Nephron (organoid): ENCODE measurements around the gene LY86.
A peak's percentile ranks its signal among the peaks of the same experiment; 100 is the strongest.

Experiments used
- H3K27ac Mint-ChIP-seq, 3 experiments: 2 replicates each; pipeline ENCODE4 v1.8.0; 2020; ENCODE audit warnings: mixed read lengths in 3 of 3, mild to moderate bottlenecking in 2 of 3, moderate library complexity in 1 of 3
- H3K27me3 Mint-ChIP-seq: 2 replicates; pipeline ENCODE4 v1.8.0; 2021; ENCODE audit warnings: low read depth, mild to moderate bottlenecking, moderate library complexity, mixed read lengths
- H3K36me3 Mint-ChIP-seq: 2 replicates; pipeline ENCODE4 v1.8.0; 2020; ENCODE audit warnings: low read depth, mixed read lengths
- H3K4me1 Mint-ChIP-seq: 2 replicates; pipeline ENCODE4 v1.8.0; 2020; ENCODE audit warnings: mixed read lengths
- H3K4me3 Mint-ChIP-seq, 3 experiments: 2 replicates each; pipeline ENCODE4 v1.8.0; 2020; ENCODE audit warnings: mild to moderate bottlenecking in 3 of 3, mixed read lengths in 3 of 3, moderate library complexity in 2 of 3
- H3K9me3 Mint-ChIP-seq: 2 replicates; pipeline ENCODE4 v1.8.0; 2020; ENCODE audit warnings: mixed read lengths
- CTCF ChIP-seq, 3 experiments: fragments of 200-600 bp; sonication (generic); IDR thresholded peaks; one replicate each; pipeline ENCODE4 v1.5.0; 2021; ENCODE audit warnings: antibody characterized with exemption in 3 of 3; ENCODE audit not compliant: unreplicated experiment in 3 of 3

The LY86 gene

GRCh38 chr6:6696867-6697531 is 108.5 kb downstream of the LY86 start:
- TF ChIP-seq CTCF (IDR thresholded peaks at IDR 0.05; ENCODE audit: unreplicated experiment in 3 of 3): peak; percentile 81 to 86 (median 84)
- H3K4me3 Mint-ChIP-seq: no peak overlapping the region
- H3K36me3 Mint-ChIP-seq: no peaks in the 10 kb centered on the region
- peaks cover 69% of the 10 kb centered on the region for H3K4me1 Mint-ChIP-seq
- peaks cover 27% of the 10 kb centered on the region for H3K27me3 Mint-ChIP-seq
- H3K9me3 Mint-ChIP-seq: peaks cover 6% of the 10 kb centered on the region
- H3K27ac Mint-ChIP-seq: peak overlapping the region; percentile 26 to 86 (median 63)

GRCh38 chr6:6697620-6698019 is 109.1 kb downstream of the LY86 start:
- TF ChIP-seq CTCF (IDR thresholded peaks at IDR 0.05; ENCODE audit: unreplicated experiment in 3 of 3): no peak
- H3K4me1 Mint-ChIP-seq: peaks cover 70% of the 10 kb centered on the region
- H3K36me3 Mint-ChIP-seq: no peaks in the 10 kb centered on the region

GRCh38 chr6:6699741-6700367 is 111.3 kb downstream of the LY86 start:
- no peak for TF ChIP-seq CTCF (IDR thresholded peaks at IDR 0.05; ENCODE audit: unreplicated experiment in 3 of 3)
- H3K27ac Mint-ChIP-seq: peak overlapping the region; percentile 73 to 86 (median 79)
- peaks cover 75% of the 10 kb centered on the region for H3K4me1 Mint-ChIP-seq
- H3K27me3 Mint-ChIP-seq: peaks cover 33% of the 10 kb centered on the region
- peak overlapping the region in 1 of 3 experiments; percentile 41 for H3K4me3 Mint-ChIP-seq
- H3K9me3 Mint-ChIP-seq: no peaks in the 10 kb centered on the region
- H3K36me3 Mint-ChIP-seq: no peaks in the 10 kb centered on the region

More at GRCh38 chr6:6697620-6698019, 109.1 kb downstream of the LY86 start:
- Mint-ChIP-seq H3K27me3 (peaks cover 27% of the 10 kb centered on the region), H3K4me3 (no peak overlapping the region), H3K9me3 (peaks cover 2% of the 10 kb centered on the region), H3K27ac (peak overlapping the region; percentile 26 to 86 (median 63))

GRCh38 chr6:6700407-6701270 is 112.1 kb downstream of the LY86 start:
- Mint-ChIP-seq H3K27ac (peak overlapping the region; percentile 73 to 86 (median 79)), H3K4me3 (peak overlapping the region in 1 of 3 experiments; percentile 41), H3K4me1 (peaks cover 67% of the 10 kb centered on the region), H3K36me3 (no peaks in the 10 kb centered on the region), H3K27me3 (peaks cover 32% of the 10 kb centered on the region), H3K9me3 (no peaks in the 10 kb centered on the region)
- TF ChIP-seq CTCF (IDR thresholded peaks at IDR 0.05; ENCODE audit: unreplicated experiment in 3 of 3): no peak

GRCh38 chr6:6701864-6702263 is 113.3 kb downstream of the LY86 start:
- peaks cover 23% of the 10 kb centered on the region for H3K27me3 Mint-ChIP-seq

More at GRCh38 chr6:6701864-6702263, 113.3 kb downstream of the LY86 start:
- no peak overlapping the region for H3K4me3 Mint-ChIP-seq
- no peaks in the 10 kb centered on the region for H3K9me3 Mint-ChIP-seq
- peaks cover 55% of the 10 kb centered on the region for H3K4me1 Mint-ChIP-seq
- no peak for TF ChIP-seq CTCF (IDR thresholded peaks at IDR 0.05; ENCODE audit: unreplicated experiment in 3 of 3)
- H3K36me3 Mint-ChIP-seq: no peaks in the 10 kb centered on the region
- H3K27ac Mint-ChIP-seq: peak overlapping the region; percentile 16 to 89 (median 86)
